ENCODE data around the gene ARFRP1. TPM values are rescaled to one million over a fixed set of nuclear protein-coding genes. Genes with fewer than 3 reads are reported as not detected.

ARFRP1 gene
- total RNA-seq, 1 experiment from 2014 or later = 71.2 TPM

DNA sequence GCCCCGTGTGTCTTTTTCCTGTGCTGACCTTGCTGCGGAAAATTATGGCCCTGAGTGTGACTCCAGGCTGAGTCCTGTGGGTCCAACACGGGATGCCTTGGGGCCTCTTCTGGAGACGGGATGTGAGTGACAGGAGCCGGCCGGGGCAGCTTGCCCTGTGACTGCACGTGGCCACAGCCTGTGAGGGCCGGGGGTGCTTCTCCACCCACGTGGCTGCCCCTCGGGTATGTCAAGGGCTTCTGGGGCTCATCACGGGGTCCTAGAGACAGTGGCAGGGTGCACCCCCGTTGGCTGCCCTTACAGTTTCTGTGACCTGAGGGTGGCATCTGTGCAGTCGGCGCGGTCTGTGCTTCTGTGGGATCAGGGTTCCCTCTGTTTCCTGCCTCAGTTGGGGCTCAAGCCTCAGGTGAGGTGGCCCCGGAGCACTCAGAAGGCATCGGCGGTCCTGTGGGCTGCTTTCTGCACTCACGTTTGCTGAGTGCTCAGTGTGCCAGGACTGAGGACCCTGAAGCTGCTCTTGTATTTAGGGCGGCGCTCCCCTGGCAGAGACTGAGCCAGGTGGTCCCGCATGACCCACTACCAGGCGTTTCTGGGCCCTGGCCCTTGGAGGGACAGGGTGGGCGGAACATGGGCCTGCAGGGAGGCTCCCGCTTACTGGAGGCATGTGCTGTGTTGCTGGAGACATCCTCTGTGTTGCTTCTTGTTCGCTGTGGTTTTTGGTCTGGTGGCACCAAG, 44.3 kb downstream of the ARFRP1 start:
- Histone ChIP-seq H3K4me3 (ENCODE audit: low read length) (no peak overlapping the region), H3K36me3 (ENCODE audit: low read depth, low read length) (peaks cover 54% of the 10 kb centered on the region), H3K9ac (ENCODE audit: low read length) (no peak overlapping the region), H3K79me2 (ENCODE audit: low read length) (peaks cover 24% of the 10 kb centered on the region), H3K27ac (ENCODE audit: low read length) (no peak overlapping the region), H3K9me3 (ENCODE audit: low read length) (no peaks in the 10 kb centered on the region), H3K4me2 (ENCODE audit: low read length) (no peak overlapping the region), H3K27me3 (ENCODE audit: low read length) (no peaks in the 10 kb centered on the region), H3K9me2 (replicated peaks; ENCODE audit: low read length) (no peaks in the 10 kb centered on the region), H3K4me1 (ENCODE audit: insufficient read depth, low read length) (peaks cover 5% of the 10 kb centered on the region; the same call in 1 of the 2 replicates), H3F3A (ENCODE audit: low read length, unreplicated experiment) (no peaks in the 10 kb centered on the region), H4K20me1 (ENCODE audit: low read length) (no peaks in the 10 kb centered on the region), H2AFZ (ENCODE audit: low read length) (no peak overlapping the region)
- no peak for DNase-seq
- TF ChIP-seq EZH2 (IDR thresholded peaks at IDR 0.05; ENCODE audit: low read length, unreplicated experiment) (no peak), EZH2phosphoT487 (IDR thresholded peaks at IDR 0.05; ENCODE audit: borderline replicate concordance, low read length) (no peak)
- TF ChIP-seq, protein P1, sequence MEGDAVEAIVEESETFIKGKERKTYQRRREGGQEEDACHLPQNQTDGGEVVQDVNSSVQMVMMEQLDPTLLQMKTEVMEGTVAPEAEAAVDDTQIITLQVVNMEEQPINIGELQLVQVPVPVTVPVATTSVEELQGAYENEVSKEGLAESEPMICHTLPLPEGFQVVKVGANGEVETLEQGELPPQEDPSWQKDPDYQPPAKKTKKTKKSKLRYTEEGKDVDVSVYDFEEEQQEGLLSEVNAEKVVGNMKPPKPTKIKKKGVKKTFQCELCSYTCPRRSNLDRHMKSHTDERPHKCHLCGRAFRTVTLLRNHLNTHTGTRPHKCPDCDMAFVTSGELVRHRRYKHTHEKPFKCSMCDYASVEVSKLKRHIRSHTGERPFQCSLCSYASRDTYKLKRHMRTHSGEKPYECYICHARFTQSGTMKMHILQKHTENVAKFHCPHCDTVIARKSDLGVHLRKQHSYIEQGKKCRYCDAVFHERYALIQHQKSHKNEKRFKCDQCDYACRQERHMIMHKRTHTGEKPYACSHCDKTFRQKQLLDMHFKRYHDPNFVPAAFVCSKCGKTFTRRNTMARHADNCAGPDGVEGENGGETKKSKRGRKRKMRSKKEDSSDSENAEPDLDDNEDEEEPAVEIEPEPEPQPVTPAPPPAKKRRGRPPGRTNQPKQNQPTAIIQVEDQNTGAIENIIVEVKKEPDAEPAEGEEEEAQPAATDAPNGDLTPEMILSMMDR (conservative IDR thresholded peaks at IDR 0.05; ENCODE audit: low read depth, low read length) = no peak
- intact Hi-C loops (cut with micrococcal nuclease) = no loop called here
- ChIA-PET POLR2A (ENCODE audit: unreplicated experiment) (no interaction called here), CTCF (no interaction called here)
- BruUV-seq (replicated peaks) = no TSS peak
- no peak for ATAC-seq

DNA sequence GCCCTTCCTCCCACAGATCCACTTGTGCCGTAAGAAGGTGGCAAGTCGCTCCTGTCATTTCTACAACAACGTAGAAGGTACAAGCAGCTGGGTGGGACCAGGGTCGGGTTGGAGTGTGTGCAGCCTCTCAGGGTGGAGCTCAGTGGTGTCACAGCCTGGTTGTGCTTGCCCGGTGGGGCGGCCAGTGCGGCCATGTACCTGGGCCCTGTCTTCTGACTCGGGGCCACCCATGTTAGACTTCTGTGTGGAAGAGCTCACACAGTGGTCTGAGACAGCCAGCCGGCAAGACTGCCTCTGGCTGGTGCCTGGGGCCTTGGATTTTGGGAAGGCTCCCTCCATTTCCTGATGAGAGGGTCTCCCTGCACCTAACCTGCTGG, 45.0 kb downstream of the ARFRP1 start:
- Histone ChIP-seq H3F3A (ENCODE audit: low read length, unreplicated experiment) (no peaks in the 10 kb centered on the region), H3K79me2 (ENCODE audit: low read length) (peaks cover 25% of the 10 kb centered on the region), H3K9me3 (ENCODE audit: low read length) (no peaks in the 10 kb centered on the region), H3K9ac (ENCODE audit: low read length) (no peak overlapping the region), H2AFZ (ENCODE audit: low read length) (no peak overlapping the region), H3K27ac (ENCODE audit: low read length) (no peak overlapping the region), H3K9me2 (replicated peaks; ENCODE audit: low read length) (no peaks in the 10 kb centered on the region), H3K36me3 (ENCODE audit: low read depth, low read length) (peaks cover 47% of the 10 kb centered on the region), H3K4me2 (ENCODE audit: low read length) (no peak overlapping the region), H4K20me1 (ENCODE audit: low read length) (no peaks in the 10 kb centered on the region), H3K27me3 (ENCODE audit: low read length) (no peaks in the 10 kb centered on the region), H3K4me1 (ENCODE audit: insufficient read depth, low read length) (peaks cover 7% of the 10 kb centered on the region; the same call in 1 of the 2 replicates), H3K4me3 (ENCODE audit: low read length) (no peak overlapping the region)
- ATAC-seq (no peak), DNase-seq (no peak)
- POLR2A ChIA-PET (ENCODE audit: unreplicated experiment) = no interaction called here
- TF ChIP-seq EZH2phosphoT487 (IDR thresholded peaks at IDR 0.05; ENCODE audit: borderline replicate concordance, low read length) = no peak
- TF ChIP-seq, protein P1 (conservative IDR thresholded peaks at IDR 0.05; ENCODE audit: low read depth, low read length) = no peak
- no peak for TF ChIP-seq EZH2 (IDR thresholded peaks at IDR 0.05; ENCODE audit: low read length, unreplicated experiment)
- CTCF ChIA-PET = no interaction called here
- intact Hi-C loops (cut with micrococcal nuclease) = no loop called here
- no TSS peak for BruUV-seq (replicated peaks)

All from PC-3 (cell line).